ENCODE measurements around the gene FAN1.

DNA sequence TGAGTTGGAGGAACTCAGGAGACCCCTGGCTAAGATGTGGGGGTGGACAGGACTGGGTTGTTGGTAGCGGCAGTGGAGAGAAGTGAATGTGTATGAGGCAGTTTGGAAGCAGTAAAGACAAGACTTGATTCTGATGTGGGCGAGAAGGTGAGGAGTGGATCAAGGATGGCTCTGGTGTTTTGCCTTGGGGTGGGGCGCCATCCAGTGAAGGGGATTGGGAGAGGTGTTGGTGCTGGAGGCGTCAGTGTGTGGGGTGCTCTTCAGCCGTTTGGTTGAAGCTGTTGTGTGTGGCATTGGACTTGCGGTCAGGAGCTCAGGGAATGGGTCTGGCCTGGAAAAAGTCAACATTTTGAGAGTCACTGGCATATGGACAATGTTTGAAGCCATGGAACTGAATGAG, 13.3 kb downstream of the FAN1 start:
- TF ChIP-seq POLR2A (IDR thresholded peaks at IDR 0.05; ENCODE audit: low read depth, low read length) (no peak), EZH2 (IDR thresholded peaks at IDR 0.05; ENCODE audit: borderline replicate concordance, low read depth, low read length, severe bottlenecking) (no peak), POLR2AphosphoS5 (IDR thresholded peaks at IDR 0.05; ENCODE audit: insufficient read depth, low read depth, low read length) (no peak), MYC (IDR thresholded peaks at IDR 0.05; ENCODE audit: low read depth, low read length) (no peak), FOS (IDR thresholded peaks at IDR 0.05; ENCODE audit: borderline replicate concordance, insufficient read depth, low read length) (no peak), JUN (IDR thresholded peaks at IDR 0.05; ENCODE audit: borderline replicate concordance, insufficient read depth, insufficient read length, low read depth) (no peak)
- TF ChIP-seq, protein P1, sequence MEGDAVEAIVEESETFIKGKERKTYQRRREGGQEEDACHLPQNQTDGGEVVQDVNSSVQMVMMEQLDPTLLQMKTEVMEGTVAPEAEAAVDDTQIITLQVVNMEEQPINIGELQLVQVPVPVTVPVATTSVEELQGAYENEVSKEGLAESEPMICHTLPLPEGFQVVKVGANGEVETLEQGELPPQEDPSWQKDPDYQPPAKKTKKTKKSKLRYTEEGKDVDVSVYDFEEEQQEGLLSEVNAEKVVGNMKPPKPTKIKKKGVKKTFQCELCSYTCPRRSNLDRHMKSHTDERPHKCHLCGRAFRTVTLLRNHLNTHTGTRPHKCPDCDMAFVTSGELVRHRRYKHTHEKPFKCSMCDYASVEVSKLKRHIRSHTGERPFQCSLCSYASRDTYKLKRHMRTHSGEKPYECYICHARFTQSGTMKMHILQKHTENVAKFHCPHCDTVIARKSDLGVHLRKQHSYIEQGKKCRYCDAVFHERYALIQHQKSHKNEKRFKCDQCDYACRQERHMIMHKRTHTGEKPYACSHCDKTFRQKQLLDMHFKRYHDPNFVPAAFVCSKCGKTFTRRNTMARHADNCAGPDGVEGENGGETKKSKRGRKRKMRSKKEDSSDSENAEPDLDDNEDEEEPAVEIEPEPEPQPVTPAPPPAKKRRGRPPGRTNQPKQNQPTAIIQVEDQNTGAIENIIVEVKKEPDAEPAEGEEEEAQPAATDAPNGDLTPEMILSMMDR (IDR thresholded peaks at IDR 0.05; ENCODE audit: extremely low read depth in 1 of 2, insufficient read depth in 1 of 2, low read depth in 1 of 2, low read length in 2 of 2) = no peak
- TF ChIP-seq, protein P2, sequence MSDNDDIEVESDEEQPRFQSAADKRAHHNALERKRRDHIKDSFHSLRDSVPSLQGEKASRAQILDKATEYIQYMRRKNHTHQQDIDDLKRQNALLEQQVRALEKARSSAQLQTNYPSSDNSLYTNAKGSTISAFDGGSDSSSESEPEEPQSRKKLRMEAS (IDR thresholded peaks at IDR 0.05; ENCODE audit: insufficient read depth, insufficient read length) = no peak
